Astrocyte (in vitro differentiated cells and primary cell): ENCODE measurements around the gene BTBD16. TPM values are rescaled to one million over a fixed set of nuclear protein-coding genes. Genes with fewer than 3 reads are reported as not detected.
A peak's percentile ranks its signal among the peaks of the same experiment; 100 is the strongest.

Experiments
- DNase-seq: peaks from one replicate; pipeline ENCODE4 v3.0.0-alpha.2; 2010; ENCODE audit warnings: low read depth
- FAIRE-seq: peaks from 2 replicates; lab custom pipeline; 2011; peaks lifted over from hg19 to GRCh38; lab: Jason Lieb, UNC
- H2AFZ ChIP-seq: 2 replicates; pipeline ENCODE4 v1.6.0; 2012; ENCODE audit warnings: low read depth, low read length, inconsistent platforms
- H3K27ac ChIP-seq: 2 replicates; pipeline ENCODE4 v1.5.1; 2011; ENCODE audit warnings: low read depth, low read length, inconsistent platforms
- H3K27me3 ChIP-seq: 2 replicates; pipeline ENCODE4 v1.6.0; 2011; ENCODE audit warnings: low read length, inconsistent platforms; ENCODE audit not compliant: insufficient read depth
- H3K36me3 ChIP-seq: 2 replicates; pipeline ENCODE4 v1.5.1; 2011; ENCODE audit warnings: low read length, inconsistent platforms; ENCODE audit not compliant: insufficient read depth
- H3K4me1 ChIP-seq: 2 replicates; pipeline ENCODE4 v1.5.1; 2011; ENCODE audit warnings: low read length, inconsistent platforms; ENCODE audit not compliant: insufficient read depth
- H3K4me2 ChIP-seq: 2 replicates; pipeline ENCODE4 v1.6.0; 2012; ENCODE audit warnings: low read length, inconsistent platforms
- H3K4me3 ChIP-seq: 2 replicates; pipeline ENCODE4 v1.5.1; 2011; ENCODE audit warnings: low read depth, mild to moderate bottlenecking, low read length, inconsistent platforms; ENCODE audit not compliant: insufficient read depth
- H3K79me2 ChIP-seq: 2 replicates; pipeline ENCODE4 v1.6.0; 2012; ENCODE audit warnings: mild to moderate bottlenecking, low read length, inconsistent platforms; ENCODE audit not compliant: insufficient read depth
- H3K9ac ChIP-seq: 2 replicates; pipeline ENCODE4 v1.6.0; 2012; ENCODE audit warnings: mild to moderate bottlenecking, low read length, inconsistent platforms
- H3K9me3 ChIP-seq: 2 replicates; pipeline ENCODE4 v1.5.1; 2012; ENCODE audit warnings: low read depth, mild to moderate bottlenecking, low read length, inconsistent platforms; ENCODE audit not compliant: insufficient read depth
- H4K20me1 ChIP-seq: 2 replicates; pipeline ENCODE4 v1.6.0; 2012; ENCODE audit warnings: low read length, inconsistent platforms; ENCODE audit not compliant: insufficient read depth
- H3K27ac Mint-ChIP-seq: one replicate; pipeline ENCODE4 v1.8.0; 2021; ENCODE audit warnings: mild to moderate bottlenecking, mixed read lengths; ENCODE audit not compliant: unreplicated experiment
- H3K27me3 Mint-ChIP-seq: one replicate; pipeline ENCODE4 v1.8.0; 2021; ENCODE audit warnings: low read depth, mixed read lengths; ENCODE audit not compliant: unreplicated experiment
- H3K36me3 Mint-ChIP-seq: one replicate; pipeline ENCODE4 v1.8.0; 2021; ENCODE audit warnings: low read depth, mixed read lengths; ENCODE audit not compliant: unreplicated experiment
- H3K4me1 Mint-ChIP-seq: one replicate; pipeline ENCODE4 v1.8.0; 2021; ENCODE audit warnings: low read depth, mixed read lengths; ENCODE audit not compliant: unreplicated experiment
- H3K4me3 Mint-ChIP-seq: one replicate; pipeline ENCODE4 v1.8.0; 2021; ENCODE audit warnings: mild to moderate bottlenecking, moderate library complexity, mixed read lengths; ENCODE audit not compliant: unreplicated experiment
- H3K9me3 Mint-ChIP-seq: one replicate; pipeline ENCODE4 v1.8.0; 2021; ENCODE audit warnings: mild to moderate bottlenecking, mixed read lengths; ENCODE audit not compliant: unreplicated experiment
- CTCF ChIP-seq: IDR thresholded peaks from 2 replicates; pipeline ENCODE4 v1.5.1; 2011; ENCODE audit warnings: low read depth, mild to moderate bottlenecking, inconsistent platforms, low read length, moderate library complexity; ENCODE audit not compliant: insufficient read depth
- EZH2 ChIP-seq: IDR thresholded peaks from 2 replicates; pipeline ENCODE4 v1.6.1; 2012; ENCODE audit warnings: mild to moderate bottlenecking, low read length, inconsistent platforms; ENCODE audit not compliant: insufficient read depth
- total RNA-seq: library from RNA; stranded (reverse); gene quantifications from 2 replicates; pipeline ENCODE4 v1.2.1, GENCODE V29; 2021

Gene BTBD16
- total RNA-seq, 1 donor from 2014 or later, result not detected

DNA sequence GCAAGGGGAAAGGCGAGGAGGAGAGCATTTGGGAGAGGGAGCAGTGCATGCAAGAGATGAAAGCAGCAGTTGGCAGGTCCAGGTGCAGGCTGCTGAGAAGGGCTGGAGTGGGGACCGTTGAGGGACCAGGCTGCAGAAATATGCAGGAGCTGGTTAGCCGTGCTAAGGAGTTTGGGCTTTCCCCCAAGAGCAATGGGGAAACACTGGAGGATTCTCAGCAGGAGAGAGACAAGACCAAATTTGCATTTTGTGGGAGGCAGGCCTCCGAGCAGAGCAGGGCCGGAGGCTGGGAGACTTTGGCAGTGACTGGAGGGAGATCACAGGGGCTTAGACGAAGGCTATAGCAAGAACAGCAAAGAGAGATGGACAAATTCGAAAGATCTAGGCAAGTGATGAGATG lies 11.8 kb downstream of the BTBD16 start:
- H3K4me3 ChIP-seq, result no peak overlapping the region
- no peak overlapping the region for H3K4me3 Mint-ChIP-seq
- FAIRE-seq (no peak), DNase-seq (no peak)
- H3K27ac Mint-ChIP-seq, result no peak overlapping the region
- no peaks in the 10 kb centered on the region for H3K9me3 ChIP-seq
- TF ChIP-seq EZH2, result no peak
- TF ChIP-seq CTCF, result no peak
- peaks cover 30% of the 10 kb centered on the region for H3K4me1 ChIP-seq
- no peak overlapping the region for H2AFZ ChIP-seq
- peaks cover 6% of the 10 kb centered on the region for H3K27me3 Mint-ChIP-seq
- no peaks in the 10 kb centered on the region for H3K79me2 ChIP-seq
- H3K36me3 Mint-ChIP-seq, result no peaks in the 10 kb centered on the region
- H3K4me2 ChIP-seq, result peak overlapping the region; percentile 59
- H3K9me3 Mint-ChIP-seq, result peaks cover 4% of the 10 kb centered on the region
- no peaks in the 10 kb centered on the region for H3K27me3 ChIP-seq
- no peaks in the 10 kb centered on the region for H4K20me1 ChIP-seq
- no peak overlapping the region for H3K27ac ChIP-seq
- peaks cover 31% of the 10 kb centered on the region for H3K4me1 Mint-ChIP-seq
- H3K9ac ChIP-seq, result no peak overlapping the region
- H3K36me3 ChIP-seq, result no peaks in the 10 kb centered on the region

DNA sequence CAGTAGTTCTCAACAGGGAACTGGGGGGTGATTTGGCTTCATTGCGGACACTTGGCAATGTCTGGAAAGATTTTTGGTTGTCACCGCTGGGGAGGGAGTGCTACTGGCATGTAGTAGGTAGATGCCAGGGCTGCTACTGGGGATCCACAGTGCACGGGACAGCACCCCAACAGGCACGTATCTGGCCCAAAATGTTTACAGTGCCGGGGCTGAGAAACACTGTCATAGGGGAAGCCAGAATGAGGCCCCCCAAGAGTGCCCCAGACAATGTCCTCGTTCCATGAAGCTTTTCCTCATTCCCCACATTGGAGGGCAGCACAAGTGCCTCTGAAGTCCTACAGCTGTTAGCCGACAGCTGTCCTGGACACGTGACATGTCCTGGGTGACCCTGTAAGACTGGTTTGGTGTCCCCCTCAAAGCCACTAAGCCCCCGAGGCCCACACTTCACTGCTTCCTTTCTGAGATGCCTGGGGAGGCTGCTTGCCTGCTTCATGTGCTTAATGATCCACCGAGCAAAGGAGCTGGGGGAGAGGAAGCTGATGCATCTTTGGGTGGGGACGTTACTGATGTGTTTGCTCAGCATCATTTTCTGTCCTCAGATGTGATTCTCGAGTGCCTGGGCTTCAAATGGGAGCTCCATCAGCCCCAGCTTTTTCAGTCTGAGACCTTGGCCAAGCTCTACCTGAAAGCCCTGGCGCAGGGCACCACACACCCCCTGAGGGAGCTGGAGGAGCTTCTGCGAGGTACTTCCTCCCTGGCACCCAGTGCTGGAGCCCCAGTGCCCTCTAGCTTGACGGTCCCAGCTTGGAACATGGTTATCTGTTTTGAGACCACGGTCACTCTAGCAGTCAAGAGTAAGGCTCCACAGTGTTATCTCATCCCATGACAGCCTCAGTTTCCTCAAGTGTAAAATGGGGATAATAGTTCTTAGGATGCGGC lies 14.7 kb downstream of the BTBD16 start:
- DNase-seq (no peak), FAIRE-seq (no peak)
- Histone ChIP-seq H3K4me1 (peaks cover 30% of the 10 kb centered on the region), H2AFZ (no peak overlapping the region), H4K20me1 (no peaks in the 10 kb centered on the region), H3K9ac (no peak overlapping the region), H3K36me3 (no peaks in the 10 kb centered on the region), H3K27ac (peak overlapping the region; percentile 30), H3K4me2 (no peak overlapping the region), H3K79me2 (no peaks in the 10 kb centered on the region), H3K27me3 (no peaks in the 10 kb centered on the region), H3K4me3 (no peak overlapping the region), H3K9me3 (no peaks in the 10 kb centered on the region)
- no peaks in the 10 kb centered on the region for H3K36me3 Mint-ChIP-seq
- H3K4me1 Mint-ChIP-seq, result peaks cover 36% of the 10 kb centered on the region
- no peaks in the 10 kb centered on the region for H3K27me3 Mint-ChIP-seq
- H3K27ac Mint-ChIP-seq, result peak overlapping the region; percentile 35
- H3K4me3 Mint-ChIP-seq, result no peak overlapping the region
- no peak for TF ChIP-seq EZH2
- TF ChIP-seq CTCF, result no peak
- H3K9me3 Mint-ChIP-seq, result peaks cover 4% of the 10 kb centered on the region

DNA sequence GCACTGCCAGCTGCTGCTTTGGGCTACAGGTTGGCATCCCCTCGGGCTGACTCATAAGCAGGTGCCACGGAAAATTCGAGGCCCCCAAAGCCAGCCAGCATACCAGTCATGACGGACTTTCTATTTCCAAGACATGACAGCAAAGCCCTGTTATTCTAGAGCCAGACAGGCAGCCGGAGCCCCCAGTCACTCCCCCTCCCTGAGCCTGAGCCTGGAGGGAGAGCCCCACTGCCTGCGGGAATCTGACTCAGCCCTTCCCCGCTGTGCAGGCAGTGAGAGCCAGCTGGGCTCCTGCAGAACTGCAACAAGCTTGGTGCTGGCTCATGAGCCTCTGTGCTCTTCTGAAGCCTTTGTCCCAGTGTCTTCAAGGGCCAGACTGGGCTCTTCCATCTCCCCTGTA lies 15.8 kb downstream of the BTBD16 start:
- H3K27ac Mint-ChIP-seq, result peak overlapping the region; percentile 88
- FAIRE-seq (peak; percentile 68), DNase-seq (peak; percentile 76)
- TF ChIP-seq EZH2, result no peak
- peaks cover 4% of the 10 kb centered on the region for H3K9me3 Mint-ChIP-seq
- Histone ChIP-seq H3K9ac (peak overlapping the region; percentile 53), H3K4me3 (no peak overlapping the region), H3K27ac (peak overlapping the region; percentile 43), H3K36me3 (no peaks in the 10 kb centered on the region), H2AFZ (peak overlapping the region; percentile 26), H3K4me1 (peaks cover 24% of the 10 kb centered on the region), H3K79me2 (no peaks in the 10 kb centered on the region), H3K27me3 (no peaks in the 10 kb centered on the region), H3K4me2 (peak overlapping the region; percentile 70), H4K20me1 (no peaks in the 10 kb centered on the region), H3K9me3 (no peaks in the 10 kb centered on the region)
- H3K4me3 Mint-ChIP-seq, result peak overlapping the region; percentile 12
- H3K27me3 Mint-ChIP-seq, result no peaks in the 10 kb centered on the region
- H3K36me3 Mint-ChIP-seq, result no peaks in the 10 kb centered on the region
- H3K4me1 Mint-ChIP-seq, result peaks cover 31% of the 10 kb centered on the region
